Neuronal stem cell (in vitro differentiated cells): ENCODE data around the gene SCYL3.
"Not testable (repeated sequence)": the region's sequence is repeated elsewhere in the genome, so short reads cannot be mapped to it uniquely, and the experiment has no call there.

ENCODE experiments used
- DNase-seq: peaks from one replicate; pipeline ENCODE4 v3.0.0-alpha.2; 2013; ENCODE audit warnings: low spot score
- H2AFZ ChIP-seq: one replicate; pipeline ENCODE4 v1.6.1; 2013; ENCODE audit warnings: mild to moderate bottlenecking, low read length, inconsistent platforms
- H2AK5ac ChIP-seq: 2 replicates; pipeline ENCODE4 v1.6.1; 2013; ENCODE audit warnings: low read depth, mild to moderate bottlenecking, inconsistent platforms, low read length, moderate library complexity, mixed read lengths
- H2BK120ac ChIP-seq: 2 replicates; pipeline ENCODE4 v1.6.1; 2013; ENCODE audit warnings: low read depth, mild to moderate bottlenecking, inconsistent platforms, low read length, moderate library complexity, mixed read lengths
- H2BK12ac ChIP-seq: one replicate; pipeline ENCODE4 v1.6.1; 2013; ENCODE audit warnings: low read length, inconsistent platforms
- H2BK15ac ChIP-seq: 2 replicates; pipeline ENCODE4 v1.6.1; 2013; ENCODE audit warnings: mild to moderate bottlenecking, low read length, inconsistent platforms, mixed read lengths
- H2BK5ac ChIP-seq: one replicate; pipeline ENCODE4 v1.6.1; 2013; ENCODE audit warnings: inconsistent platforms, mild to moderate bottlenecking, low read length, moderate library complexity
- H3K14ac ChIP-seq: one replicate; pipeline ENCODE4 v1.6.1; 2013; ENCODE audit warnings: low read length, inconsistent platforms
- H3K18ac ChIP-seq: 2 replicates; pipeline ENCODE4 v1.6.1; 2013; ENCODE audit warnings: low read length, inconsistent platforms
- H3K23ac ChIP-seq: 2 replicates; pipeline ENCODE4 v1.6.1; 2013; ENCODE audit warnings: low read depth, mild to moderate bottlenecking, mixed read lengths, low read length, inconsistent platforms; ENCODE audit not compliant: poor library complexity
- H3K27ac ChIP-seq: replicated peaks from 3 replicates; pipeline ENCODE4 v1.5.1; 2013; ENCODE audit warnings: low read length, inconsistent platforms
- H3K27me3 ChIP-seq, 3 experiments: 2 replicates each; pipeline ENCODE4 v1.6.1; 2013; ENCODE audit warnings: low read length in 3 of 3, mild to moderate bottlenecking in 2 of 3, inconsistent platforms in 1 of 3, low read depth in 1 of 3, mixed read lengths in 1 of 3, moderate library complexity in 1 of 3; ENCODE audit not compliant: control insufficient read depth in 3 of 3, insufficient read depth in 3 of 3
- H3K36me3 ChIP-seq, 2 donors: replicated peaks in 1 of 2; 2 replicates each; pipeline ENCODE4 v1.6.1; 2013; ENCODE audit warnings: low read length in 2 of 2; ENCODE audit not compliant: control insufficient read depth in 2 of 2, insufficient read depth in 2 of 2
- H3K4ac ChIP-seq: 2 replicates; pipeline ENCODE4 v1.6.1; 2013; ENCODE audit warnings: inconsistent platforms, mild to moderate bottlenecking, low read length, moderate library complexity
- H3K4me1 ChIP-seq, 2 donors: 1 replicate in 1 of 2; 2 replicates in 1 of 2; pipeline ENCODE4 v1.6.1; 2013; ENCODE audit warnings: low read length in 2 of 2, low read depth in 1 of 2; ENCODE audit not compliant: control insufficient read depth in 2 of 2, insufficient read depth in 1 of 2
- H3K4me2 ChIP-seq: one replicate; pipeline ENCODE4 v1.6.1; 2013; ENCODE audit warnings: mild to moderate bottlenecking, low read length, inconsistent platforms; ENCODE audit not compliant: insufficient read depth, poor library complexity, severe bottlenecking
- H3K4me3 ChIP-seq, 2 donors: 2 replicates each; pipeline ENCODE4 v1.5.1; 2013; ENCODE audit warnings: low read length in 2 of 2, mild to moderate bottlenecking in 2 of 2, inconsistent platforms in 1 of 2, moderate library complexity in 1 of 2
- H3K79me1 ChIP-seq: one replicate; pipeline ENCODE4 v1.6.1; 2013; ENCODE audit warnings: low read depth, mild to moderate bottlenecking, inconsistent platforms, low read length, moderate library complexity
- H3K9ac ChIP-seq: one replicate; pipeline ENCODE4 v1.6.1; 2013; ENCODE audit warnings: mild to moderate bottlenecking, low read depth, low read length, inconsistent platforms; ENCODE audit not compliant: poor library complexity
- H3K9me3 ChIP-seq, 2 donors: replicated peaks in 1 of 2; 2 replicates each; pipeline versions ENCODE3 to v1.6.1; 2013; ENCODE audit warnings: low read length in 2 of 2, mild to moderate bottlenecking in 2 of 2, inconsistent platforms in 1 of 2, low read depth in 1 of 2, mixed read lengths in 1 of 2, moderate library complexity in 1 of 2; ENCODE audit not compliant: control insufficient read depth in 2 of 2, insufficient read depth in 1 of 2
- H4K8ac ChIP-seq: one replicate; pipeline ENCODE4 v1.6.1; 2013; ENCODE audit warnings: low read depth, mild to moderate bottlenecking, inconsistent platforms, low read length, moderate library complexity
- H4K91ac ChIP-seq: one replicate; pipeline ENCODE4 v1.6.1; 2013; ENCODE audit warnings: low read length, low read depth, mild to moderate bottlenecking, inconsistent platforms; ENCODE audit not compliant: poor library complexity
- WGBS, 2 donors: extraction: QIAGEN DNeasy Blood & Tissue Kit; methylation state at CpG; one replicate each; pipeline ENCODE4 v1.1.7; 2013; ENCODE audit warnings: missing lambda C conversion rate in 2 of 2, mixed read lengths in 1 of 2; ENCODE audit not compliant: insufficient read length in 2 of 2, insufficient replicate concordance in 1 of 2; ENCODE audit errors: extremely low coverage in 2 of 2; 5-methylcytosine and 5-hydroxymethylcytosine counted together

The SCYL3 gene

DNA sequence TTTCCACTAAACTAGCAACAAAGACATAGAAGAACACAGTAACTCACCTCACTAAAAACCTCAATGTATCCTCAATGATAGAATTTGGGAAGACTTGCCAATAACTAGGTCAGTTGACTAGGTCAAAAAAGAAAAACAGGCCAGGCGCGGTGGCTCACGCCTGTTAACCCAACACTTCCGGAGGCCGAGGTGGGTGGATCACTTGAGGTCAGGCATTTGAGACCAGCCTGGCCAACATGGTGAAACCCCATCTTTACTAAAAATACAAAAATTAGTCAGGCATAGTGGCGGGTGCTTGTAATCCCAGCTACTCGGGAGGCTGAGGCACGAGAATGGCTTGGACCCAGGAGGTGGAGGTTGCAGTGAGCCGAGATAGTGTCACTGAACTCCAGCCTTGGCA, 24.5 kb upstream of the SCYL3 start:
- not testable (repeated sequence) for H2BK5ac ChIP-seq, H2BK12ac ChIP-seq, H4K91ac ChIP-seq, H3K9me3 ChIP-seq, H2BK120ac ChIP-seq, H3K4me3 ChIP-seq, H3K79me1 ChIP-seq, H3K36me3 ChIP-seq, H3K4ac ChIP-seq, H2BK15ac ChIP-seq, DNase-seq, H3K18ac ChIP-seq, H2AK5ac ChIP-seq, H3K27ac ChIP-seq, H3K4me2 ChIP-seq, H4K8ac ChIP-seq, H2AFZ ChIP-seq, H3K9ac ChIP-seq, H3K14ac ChIP-seq, H3K23ac ChIP-seq, H3K27me3 ChIP-seq, H3K4me1 ChIP-seq
- WGBS, 2 donors, result no CpG with 5 or more reads among the region's 9 CpGs

DNA sequence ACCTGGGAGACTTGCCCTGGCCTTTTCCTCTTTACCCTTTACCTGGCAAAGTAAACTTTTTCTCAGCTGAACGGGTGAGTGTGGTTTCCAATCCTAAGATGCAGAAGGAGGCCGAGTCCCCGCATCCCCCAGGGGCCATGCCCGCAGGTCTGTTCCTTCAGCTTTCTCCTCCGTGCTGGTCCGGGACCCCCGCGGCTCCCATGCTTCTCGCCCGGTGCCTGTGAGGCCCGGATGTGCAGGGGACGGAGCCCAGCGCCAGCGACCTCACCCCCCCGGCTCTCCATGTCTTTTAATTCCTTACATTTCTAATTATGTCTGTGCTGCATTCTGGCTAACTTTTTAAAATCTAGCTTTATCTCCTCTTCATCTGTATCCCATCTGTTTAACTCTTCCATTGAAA, 21.5 kb upstream of the SCYL3 start:
- Histone ChIP-seq H3K4ac (peak overlapping the region; percentile 66), H3K18ac (no peak overlapping the region), H2BK5ac (no peak overlapping the region), H3K4me3 (no peak overlapping the region), H4K91ac (no peak overlapping the region), H2BK120ac (no peak overlapping the region), H3K14ac (no peak overlapping the region), H3K4me1 (no peaks in the 10 kb centered on the region), H3K4me2 (no peak overlapping the region), H3K23ac (no peak overlapping the region), H2BK15ac (no peak overlapping the region), H2BK12ac (no peak overlapping the region), H3K79me1 (no peaks in the 10 kb centered on the region), H3K27ac (no peak overlapping the region), H4K8ac (no peak overlapping the region), H2AK5ac (no peak overlapping the region), H3K9ac (no peak overlapping the region), H2AFZ (no peak overlapping the region), H3K9me3 (no peaks in the 10 kb centered on the region), H3K36me3 (no peaks in the 10 kb centered on the region), H3K27me3 (no peaks in the 10 kb centered on the region)
- no peak for DNase-seq
- no CpG with 5 or more reads among the region's 15 CpGs for WGBS, 2 donors

DNA sequence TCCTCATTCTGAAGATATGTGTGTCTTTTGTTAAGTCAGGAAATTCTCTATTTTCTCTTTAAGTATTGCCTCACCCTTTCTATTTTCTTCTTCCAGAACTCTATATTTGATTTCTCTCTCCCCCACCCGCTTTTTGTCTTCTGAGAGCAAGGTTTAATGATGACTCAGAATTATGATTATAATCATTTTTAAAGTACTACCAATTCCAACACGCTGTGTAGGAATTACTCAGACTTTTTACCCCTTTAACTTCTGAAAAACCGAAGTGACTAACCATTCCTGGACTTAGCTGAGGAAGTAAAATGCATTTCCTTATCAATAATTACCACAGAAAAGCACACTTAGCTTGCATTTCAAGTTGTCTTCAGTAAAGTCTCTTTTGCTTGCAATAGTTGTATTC, 20.8 kb upstream of the SCYL3 start:
- WGBS, 2 donors, result no CpG with 5 or more reads among the region's 3 CpGs
- Histone ChIP-seq H3K4me1 (no peaks in the 10 kb centered on the region), H3K23ac (no peak overlapping the region), H3K79me1 (no peaks in the 10 kb centered on the region), H3K4me3 (no peak overlapping the region), H3K14ac (no peak overlapping the region), H4K91ac (no peak overlapping the region), H3K27me3 (no peaks in the 10 kb centered on the region), H2AK5ac (no peak overlapping the region), H3K18ac (no peak overlapping the region), H3K9ac (no peak overlapping the region), H4K8ac (no peak overlapping the region), H2AFZ (no peak overlapping the region), H3K4ac (no peak overlapping the region), H2BK5ac (no peak overlapping the region), H3K36me3 (no peaks in the 10 kb centered on the region), H3K27ac (no peak overlapping the region), H3K4me2 (no peak overlapping the region), H3K9me3 (no peaks in the 10 kb centered on the region), H2BK12ac (no peak overlapping the region), H2BK120ac (no peak overlapping the region), H2BK15ac (no peak overlapping the region)
- DNase-seq, result no peak

DNA sequence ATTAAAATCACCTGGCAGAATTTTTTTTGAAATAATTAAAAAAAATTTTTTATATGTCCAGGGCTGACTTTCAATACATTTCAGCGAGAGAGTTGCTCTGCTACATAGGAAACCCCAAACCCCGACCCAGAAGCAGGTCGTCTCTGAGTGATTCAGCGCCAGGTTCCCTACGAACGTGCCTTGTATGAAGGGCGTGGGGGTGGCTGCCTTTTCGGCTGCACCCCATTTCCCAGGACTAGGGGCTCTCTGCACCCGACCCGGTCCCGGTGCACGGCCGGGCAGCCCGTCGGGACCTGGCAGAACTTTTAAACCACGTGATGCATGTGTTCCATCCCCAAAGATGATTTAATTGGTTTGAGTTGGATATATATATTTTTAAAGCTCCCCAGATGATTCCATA, 15.8 kb upstream of the SCYL3 start:
- Histone ChIP-seq H3K4me3 (no peak overlapping the region), H4K8ac (no peak overlapping the region), H2AFZ (no peak overlapping the region), H2BK120ac (no peak overlapping the region), H3K79me1 (no peaks in the 10 kb centered on the region), H2BK12ac (no peak overlapping the region), H3K18ac (no peak overlapping the region), H3K23ac (no peak overlapping the region), H2AK5ac (no peak overlapping the region), H3K27ac (no peak overlapping the region), H3K4me1 (no peaks in the 10 kb centered on the region), H3K27me3 (no peaks in the 10 kb centered on the region), H3K36me3 (no peaks in the 10 kb centered on the region), H2BK15ac (no peak overlapping the region), H2BK5ac (no peak overlapping the region), H3K4ac (no peak overlapping the region), H4K91ac (no peak overlapping the region), H3K9me3 (no peaks in the 10 kb centered on the region), H3K14ac (no peak overlapping the region), H3K9ac (no peak overlapping the region), H3K4me2 (no peak overlapping the region)
- DNase-seq, result no peak
- no CpG with 5 or more reads among the region's 16 CpGs for WGBS, 2 donors
